Activated gamma-delta T cell (primary cell): ENCODE data around the gene DLX1.
A peak's percentile ranks its signal among the peaks of the same experiment; 100 is the strongest.
"Not testable (repeated sequence)": the region's sequence is repeated elsewhere in the genome, so short reads cannot be mapped to it uniquely, and the experiment has no call there.

ENCODE experiments used
- DNase-seq: peaks from one replicate; lab custom pipeline; 2025; lab: John Stamatoyannopoulos, UW

Gene DLX1

DNA sequence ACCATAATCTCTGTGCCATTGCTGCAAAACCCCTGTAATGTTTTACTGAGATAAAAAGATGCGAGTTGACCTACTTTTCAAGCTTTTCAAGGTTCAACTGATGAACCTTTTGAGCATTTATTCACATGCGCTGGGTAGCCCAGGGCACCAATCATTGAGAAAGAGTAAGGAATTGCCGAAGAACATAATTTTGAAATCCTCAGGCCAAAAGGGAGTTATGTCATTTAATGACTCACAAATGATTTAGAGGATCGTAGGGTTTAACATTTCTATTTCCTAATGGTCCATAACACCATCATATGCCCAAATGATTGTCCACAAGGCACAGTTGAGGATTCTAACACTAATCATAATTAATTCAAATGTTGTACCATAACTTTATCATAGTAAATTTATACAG is 20.2 kb upstream of the DLX1 start:
- DNase-seq, result no peak

DNA sequence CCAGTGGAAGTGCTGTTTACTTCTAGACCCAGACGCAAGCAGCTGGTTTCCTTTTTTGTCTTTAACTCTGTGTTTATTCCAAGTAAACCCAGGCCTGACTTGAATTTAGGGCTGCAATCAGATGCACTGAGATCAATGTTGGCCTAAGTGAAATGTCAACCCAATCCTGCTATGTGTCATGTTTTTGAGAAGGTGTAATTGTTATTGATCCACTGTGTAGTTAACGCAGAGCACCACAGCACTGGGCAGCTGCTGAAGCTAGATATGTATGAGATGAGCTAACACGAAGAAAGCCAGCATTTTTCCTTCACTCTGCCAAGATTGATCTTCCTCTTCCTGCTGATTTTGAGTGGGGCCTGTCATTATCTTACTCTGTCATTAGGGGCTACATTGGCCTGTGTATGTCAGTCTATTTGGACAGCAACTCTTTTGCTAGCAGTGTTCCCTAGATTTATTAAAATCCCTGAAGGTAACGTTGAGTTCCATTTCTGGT is 18.9 kb upstream of the DLX1 start:
- DNase-seq, result no peak

DNA sequence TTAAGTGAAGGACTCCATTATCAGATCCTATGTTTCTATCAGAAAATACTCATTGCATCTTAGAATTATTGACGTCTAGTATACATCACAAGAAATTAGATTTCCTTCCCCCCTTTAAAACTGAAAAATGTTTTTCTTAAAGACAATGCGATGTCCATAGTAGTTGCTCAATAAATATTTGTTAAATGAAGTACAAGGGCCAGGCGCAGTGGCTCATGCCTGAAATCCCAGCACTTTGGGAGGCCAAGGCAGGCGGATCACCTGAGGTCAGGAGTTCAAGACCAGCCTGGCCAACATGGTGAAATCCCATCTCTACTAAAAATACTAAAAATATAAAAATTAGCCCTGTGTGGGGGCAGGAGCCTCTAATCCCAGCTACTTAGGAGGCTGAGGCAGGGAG is 17.4 kb upstream of the DLX1 start:
- DNase-seq, result not testable (repeated sequence)

DNA sequence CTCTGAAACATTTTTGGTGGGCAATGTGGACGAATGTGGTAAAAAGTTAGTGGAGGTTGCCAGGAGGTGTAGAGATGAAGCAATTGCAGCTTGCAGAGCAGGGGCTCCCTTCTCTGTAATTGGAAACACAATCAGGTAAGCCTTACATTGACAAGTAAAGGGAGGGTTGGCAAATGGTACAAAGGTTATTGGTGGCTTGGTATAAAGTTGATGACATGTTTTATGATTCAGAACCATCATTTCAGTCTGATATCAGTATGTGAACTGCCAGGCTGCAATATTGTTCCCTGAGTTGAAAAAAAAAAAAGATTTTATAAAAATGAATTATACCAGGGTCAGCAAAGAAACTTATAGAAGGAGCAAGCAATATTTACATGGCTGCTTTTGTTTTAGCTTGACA is 14.4 kb upstream of the DLX1 start:
- DNase-seq, result no peak

DNA sequence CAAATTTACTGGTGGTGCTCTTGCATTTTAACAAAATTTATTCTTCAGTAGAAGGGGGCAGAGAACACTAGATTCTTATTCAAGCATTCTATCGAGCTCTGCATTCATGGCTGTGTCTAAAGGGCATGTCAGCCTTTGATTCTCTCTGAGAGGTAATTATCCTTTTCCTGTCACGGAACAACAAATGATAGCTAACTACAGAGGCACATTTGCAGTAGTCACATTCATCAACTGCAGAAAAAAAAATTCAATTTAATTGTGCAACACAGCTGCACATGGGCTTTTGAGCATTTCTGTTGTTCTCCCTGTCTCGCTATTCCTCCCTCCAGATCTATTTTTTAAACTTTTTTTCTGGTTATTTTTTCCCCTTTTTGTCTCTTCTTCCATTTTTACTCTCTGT is 13.0 kb upstream of the DLX1 start:
- no peak for DNase-seq

DNA sequence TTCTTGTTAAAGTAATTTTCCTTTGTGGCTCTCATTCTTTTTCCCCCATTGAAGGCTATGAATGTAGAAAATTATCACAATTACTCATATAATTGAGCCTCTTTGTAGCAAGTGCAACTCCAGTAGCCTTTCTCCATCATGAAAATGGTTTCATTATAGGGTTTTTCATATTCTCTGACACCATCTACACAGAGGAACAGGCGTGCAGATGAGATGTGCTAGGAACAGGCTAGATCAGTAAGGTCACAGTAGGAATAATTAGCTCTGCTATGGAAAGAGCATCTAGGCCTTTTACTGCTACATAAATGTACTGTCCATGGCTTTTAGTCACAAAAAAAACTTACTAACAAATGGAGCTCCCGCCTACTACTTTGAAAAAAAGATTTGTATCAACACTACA is 12.6 kb upstream of the DLX1 start:
- DNase-seq, result no peak

DNA sequence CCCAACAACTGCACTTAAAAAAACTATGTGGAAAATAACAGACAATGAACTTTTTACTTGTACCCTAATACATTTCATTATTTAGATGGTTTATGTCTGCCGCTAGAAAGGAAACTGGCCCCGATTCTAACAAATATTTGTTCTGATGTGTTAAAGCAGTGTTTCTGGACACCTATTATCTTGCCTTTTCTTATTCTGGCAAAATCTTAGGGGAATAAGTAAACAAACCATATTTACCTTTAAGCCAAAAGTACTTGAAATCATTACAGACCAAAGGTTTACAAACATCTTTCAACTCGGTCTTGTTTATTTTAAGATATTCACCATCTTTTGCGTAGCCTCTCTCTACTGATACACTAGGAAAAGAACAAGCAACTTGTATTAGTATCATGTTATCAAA is 11.8 kb upstream of the DLX1 start:
- DNase-seq, result no peak

DNA sequence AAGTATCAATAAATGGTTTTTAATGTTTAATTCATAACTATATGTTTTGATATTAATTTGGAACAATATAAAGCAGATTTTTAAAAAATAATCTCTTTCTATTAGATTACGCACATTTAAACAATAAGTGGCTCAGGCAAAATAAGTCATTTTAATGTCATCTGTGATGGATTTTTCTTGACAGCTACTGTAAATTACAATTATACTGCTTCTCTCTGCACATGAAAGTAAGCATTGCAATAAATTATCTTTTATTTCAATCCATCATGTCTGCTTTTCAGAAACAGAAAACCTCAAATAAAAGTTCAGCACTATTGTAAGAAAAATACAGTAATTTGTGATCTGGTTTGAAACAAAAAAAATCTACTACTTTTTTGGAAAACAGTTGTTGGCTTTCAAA is 11.1 kb upstream of the DLX1 start:
- no peak for DNase-seq

DNA sequence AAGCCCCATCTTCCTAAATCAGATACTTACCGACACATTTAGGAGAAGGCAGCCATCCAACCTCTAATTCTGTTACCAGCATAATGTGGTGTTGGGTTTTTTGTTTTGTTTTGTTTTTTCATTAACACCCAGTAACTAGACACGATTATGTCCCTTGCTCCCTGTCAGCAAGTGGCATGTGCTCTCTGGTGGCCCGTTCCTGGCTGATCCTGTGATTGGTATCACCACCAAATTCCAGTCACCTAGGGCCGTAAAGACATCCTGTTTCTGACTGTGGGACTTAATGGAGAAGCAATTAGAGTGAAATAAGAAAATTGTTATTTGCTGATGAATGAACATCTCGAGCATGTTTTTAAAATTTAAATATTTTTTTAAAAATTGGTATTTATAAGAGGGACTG is 5.9 kb upstream of the DLX1 start:
- DNase-seq, result no peak

DNA sequence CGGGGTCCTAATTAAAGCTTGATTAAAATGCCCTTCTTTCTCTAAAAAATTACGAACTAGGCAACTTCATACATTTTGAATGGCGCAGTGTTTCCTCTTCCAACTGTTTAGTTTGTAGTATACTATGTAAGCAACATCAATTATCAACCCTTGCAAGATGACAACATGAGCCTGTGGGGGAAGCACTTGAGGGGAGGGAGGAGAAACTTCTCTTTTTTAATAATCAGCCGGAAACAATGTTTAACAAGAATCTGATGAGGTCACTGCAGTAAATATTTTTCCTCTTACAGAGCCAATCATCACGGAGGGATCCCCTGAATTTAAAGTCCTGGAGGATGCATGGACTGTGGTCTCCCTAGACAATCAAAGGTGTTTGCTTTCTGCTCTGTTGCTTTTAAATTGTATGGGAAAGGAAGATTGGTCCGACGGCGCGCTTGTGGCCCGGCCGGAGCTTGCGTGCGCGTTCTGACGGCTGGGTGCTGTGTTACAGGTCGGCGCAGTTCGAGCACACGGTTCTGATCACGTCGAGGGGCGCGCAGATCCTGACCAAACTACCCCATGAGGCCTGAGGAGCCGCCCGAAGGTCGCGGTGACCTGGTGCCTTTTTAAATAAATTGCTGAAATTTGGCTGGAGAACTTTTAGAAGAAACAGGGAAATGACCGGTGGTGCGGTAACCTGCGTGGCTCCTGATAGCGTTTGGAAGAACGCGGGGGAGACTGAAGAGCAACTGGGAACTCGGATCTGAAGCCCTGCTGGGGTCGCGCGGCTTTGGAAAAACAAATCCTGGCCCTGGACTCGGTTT is 5.3 kb upstream of the DLX1 start:
- no peak for DNase-seq

DNA sequence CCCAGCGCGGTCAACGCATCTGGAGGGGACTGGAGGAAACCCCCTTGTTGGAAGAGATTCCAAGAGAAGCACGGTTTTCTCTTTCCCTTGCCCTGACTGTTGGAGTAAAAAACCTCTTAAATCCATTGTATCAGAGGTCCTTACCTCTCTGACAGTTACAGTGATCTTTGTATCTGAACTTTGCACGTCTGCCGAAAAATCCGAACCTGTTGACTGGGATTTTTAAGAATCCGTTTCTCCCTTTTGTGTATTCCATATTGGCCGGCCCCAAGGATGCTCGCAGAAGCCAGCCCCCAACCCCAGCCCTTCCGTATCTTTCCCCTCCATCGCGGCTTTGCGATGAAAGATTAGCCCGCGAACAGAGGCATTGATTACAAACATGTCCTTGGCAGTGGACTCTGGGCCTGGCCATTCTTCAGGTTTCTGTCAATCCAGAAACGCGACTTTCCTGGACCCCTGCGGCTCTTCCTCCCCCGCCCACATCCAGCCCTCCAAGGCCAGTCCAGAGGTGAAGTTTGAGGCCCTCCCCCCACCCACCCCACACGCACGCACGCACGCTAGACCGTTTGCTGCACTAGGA is 4.6 kb upstream of the DLX1 start:
- no peak for DNase-seq

DNA sequence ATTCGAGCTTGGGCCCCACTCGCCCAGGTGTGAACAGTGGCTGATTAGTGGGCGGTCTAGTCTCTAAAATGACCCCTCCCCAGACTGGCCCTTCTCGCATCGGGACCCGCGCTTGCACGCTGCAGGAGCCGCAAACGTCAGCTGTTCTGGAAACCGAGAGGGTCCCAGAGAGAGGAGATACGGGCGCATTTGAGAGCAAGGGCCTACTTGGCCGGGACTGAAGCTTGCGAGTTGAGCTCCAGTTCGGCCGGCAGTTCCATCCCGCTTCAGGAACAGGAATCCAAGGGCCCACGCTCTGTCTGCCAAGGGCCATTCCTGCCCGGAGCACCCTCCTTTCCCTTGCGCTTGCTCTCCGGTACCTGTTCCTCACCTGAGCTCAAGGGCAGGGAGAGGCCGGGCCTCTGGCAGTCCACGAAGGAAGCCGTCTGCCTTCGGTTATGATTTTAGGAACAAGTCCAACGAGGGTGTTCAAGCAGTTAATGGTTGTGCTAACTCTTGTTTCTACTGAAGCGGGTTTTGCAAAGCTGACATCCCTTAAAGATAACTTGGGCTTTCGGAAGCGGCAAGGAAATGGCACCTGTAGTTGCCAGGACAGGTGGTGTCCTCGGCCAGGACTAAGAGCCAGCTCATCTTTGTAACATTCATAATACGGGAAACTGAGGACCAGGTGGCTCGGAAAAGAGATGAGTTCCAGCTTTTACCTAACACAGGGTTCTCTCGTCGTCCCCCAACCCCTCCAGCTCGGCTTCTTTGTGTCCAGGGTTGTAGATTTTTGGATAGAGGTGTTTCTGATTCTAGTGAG is 3.9 kb upstream of the DLX1 start:
- DNase-seq, result no peak

DNA sequence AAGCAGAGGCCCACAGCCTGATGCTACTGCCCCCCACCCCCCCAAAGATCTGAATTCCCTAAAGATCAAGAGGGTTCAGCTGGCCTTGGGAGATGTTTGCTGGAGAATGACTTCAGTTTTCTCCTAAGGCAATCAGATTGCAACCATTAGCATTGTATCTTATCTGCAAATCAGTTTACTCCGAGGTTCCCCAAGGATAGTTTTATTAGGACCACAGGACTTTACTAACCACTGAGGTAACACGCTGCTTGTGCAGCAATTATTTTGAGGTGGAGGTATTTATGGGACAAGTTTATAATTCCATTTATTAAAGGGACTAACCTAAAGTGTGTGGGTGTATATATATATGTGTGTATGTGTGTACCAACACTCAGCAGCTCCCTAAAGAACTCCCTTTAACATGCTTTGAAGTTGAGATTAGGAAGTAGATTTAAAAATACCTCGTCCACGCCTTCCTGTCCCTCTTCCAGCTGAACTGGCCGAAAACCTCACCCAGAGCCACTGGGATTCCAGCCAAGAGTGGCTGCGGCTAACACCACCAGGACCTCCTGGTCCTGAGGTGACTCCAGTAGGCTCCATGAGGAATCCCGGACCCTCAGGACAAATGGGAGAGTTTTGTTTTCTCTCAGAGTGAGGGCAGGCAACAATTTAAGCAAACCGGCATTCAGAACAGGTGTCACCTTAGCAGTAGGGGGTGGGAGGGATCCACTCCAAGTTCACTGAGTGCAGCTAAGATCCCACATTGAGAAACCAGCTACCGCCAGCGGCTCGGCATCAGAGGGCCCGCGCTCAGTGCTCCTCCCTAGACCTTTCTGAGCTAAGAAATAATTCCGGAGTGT is 3.0 kb upstream of the DLX1 start:
- no peak for DNase-seq

DNA sequence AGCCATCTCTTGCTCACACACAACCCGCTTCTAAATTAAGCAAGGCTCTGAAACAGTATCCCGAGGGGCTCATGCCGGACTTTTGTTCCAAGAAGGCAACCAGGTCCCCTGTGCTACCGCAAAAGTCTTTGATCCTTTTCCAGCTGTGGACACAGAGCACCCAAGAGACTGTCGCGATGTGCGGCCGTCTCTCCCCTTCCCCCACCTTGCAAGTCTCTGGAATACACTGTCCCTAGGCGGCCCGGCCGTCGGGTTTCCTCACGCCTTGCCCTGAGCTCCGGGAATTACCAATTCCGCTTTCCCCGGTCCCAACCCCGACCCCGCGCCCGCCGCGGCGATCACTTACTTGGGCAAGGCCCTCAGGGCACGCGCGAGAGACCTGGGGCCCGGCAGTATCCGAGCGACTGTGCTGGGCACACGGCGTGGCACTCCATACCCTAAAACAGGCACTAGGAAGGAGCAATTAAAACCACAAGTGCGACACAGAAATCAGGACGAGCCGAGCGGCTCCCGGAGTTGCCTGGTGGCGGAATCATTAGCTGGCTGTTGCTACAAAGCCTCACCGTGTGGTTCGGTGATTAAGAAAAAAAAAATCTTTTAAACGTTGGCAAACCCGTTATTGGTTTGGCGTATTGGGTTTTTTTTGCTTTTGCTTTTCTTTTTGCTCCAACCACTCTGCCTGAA is 2.2 kb upstream of the DLX1 start:
- DNase-seq, result no peak

DNA sequence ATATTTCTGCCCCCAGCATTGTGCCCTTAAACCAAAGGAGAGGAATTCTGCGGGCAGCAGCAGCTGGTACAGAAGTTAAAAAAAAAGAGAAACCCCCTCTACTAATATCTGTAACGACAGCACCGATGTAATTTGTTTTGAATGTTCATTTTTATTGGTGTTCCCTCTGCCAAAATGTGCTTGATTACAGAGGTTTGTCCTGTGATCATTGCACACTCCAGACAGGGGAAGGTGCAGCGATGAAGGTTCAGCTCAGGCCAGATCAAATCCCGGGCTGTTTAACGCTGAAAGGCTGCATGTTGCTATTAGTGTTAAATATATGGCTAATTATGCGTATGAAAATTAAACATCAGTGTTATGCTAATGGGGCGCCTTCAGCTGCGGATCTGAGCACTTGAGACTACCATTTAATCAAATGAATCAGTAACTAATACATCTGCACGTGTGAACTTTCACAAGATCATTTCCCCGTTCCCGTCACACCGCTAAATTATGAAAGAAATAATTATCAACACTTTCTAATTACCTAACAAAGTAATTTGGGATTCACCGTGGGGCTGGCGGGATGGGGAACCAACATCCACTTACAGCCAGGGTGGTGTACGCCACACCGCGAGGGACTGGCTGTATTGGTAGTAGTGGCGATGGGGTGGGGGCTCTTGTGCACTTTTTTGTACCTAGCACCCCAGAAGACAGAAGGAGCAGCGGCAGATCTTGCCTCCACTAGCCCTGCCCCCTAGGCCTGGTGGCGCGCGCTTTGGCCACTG is 1.5 kb upstream of the DLX1 start:
- no peak for DNase-seq

DNA sequence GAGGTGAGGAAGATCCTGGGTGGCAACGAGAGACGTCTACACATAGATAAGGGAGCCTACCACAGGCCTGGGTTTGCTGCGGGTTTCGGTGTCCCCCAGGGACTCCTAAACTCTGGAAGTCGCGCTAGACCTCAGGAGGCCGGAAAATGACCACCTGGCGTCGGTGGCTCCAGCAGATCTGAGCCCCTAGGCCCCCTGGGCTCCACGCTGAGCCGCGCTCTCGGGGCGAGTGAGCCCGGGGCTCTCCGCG is 987 bp upstream of the DLX1 start:
- DNase-seq, result no peak

DNA sequence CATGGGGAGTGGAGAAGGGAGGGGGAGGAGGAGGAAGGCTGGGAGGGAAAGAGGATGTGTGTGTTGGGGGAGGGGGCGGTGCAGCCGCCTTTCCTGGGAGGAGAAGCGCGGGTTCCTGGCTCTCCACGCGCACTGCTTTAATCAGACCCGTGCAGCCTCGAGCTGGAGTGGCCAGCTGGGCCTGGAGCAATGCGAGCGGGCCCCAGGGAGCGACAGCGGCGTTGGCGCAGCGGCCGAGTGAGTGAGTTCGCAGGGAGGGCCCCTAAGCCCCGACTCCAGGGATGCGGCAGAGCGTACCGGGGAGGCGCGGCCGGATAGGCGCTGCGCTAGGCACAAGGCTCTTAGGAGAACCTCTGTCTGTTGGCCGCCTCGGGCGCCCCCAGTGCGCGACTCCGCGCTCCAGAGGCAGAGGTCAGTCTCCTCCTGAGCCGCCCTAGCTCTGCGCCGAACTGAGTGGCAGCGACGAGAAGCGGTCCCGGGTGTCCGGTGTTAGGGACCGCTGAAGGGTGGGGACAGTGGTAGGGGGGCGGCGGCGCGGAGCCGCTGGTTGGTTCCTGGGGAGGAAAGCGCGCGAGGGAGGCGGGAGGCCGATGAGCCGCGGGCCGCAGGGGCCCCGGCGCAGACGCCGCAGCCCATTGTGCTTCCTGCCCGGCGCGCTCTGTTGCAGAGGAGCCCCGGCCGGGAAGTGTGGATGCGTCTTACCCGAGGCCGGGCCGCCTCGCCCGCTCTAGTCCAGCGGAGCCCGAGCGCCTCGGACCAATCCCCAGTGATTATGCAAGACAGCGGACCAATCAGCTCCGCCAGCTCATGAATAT is 455 bp upstream of the DLX1 start:
- DNase-seq, result peak; percentile 27

DNA sequence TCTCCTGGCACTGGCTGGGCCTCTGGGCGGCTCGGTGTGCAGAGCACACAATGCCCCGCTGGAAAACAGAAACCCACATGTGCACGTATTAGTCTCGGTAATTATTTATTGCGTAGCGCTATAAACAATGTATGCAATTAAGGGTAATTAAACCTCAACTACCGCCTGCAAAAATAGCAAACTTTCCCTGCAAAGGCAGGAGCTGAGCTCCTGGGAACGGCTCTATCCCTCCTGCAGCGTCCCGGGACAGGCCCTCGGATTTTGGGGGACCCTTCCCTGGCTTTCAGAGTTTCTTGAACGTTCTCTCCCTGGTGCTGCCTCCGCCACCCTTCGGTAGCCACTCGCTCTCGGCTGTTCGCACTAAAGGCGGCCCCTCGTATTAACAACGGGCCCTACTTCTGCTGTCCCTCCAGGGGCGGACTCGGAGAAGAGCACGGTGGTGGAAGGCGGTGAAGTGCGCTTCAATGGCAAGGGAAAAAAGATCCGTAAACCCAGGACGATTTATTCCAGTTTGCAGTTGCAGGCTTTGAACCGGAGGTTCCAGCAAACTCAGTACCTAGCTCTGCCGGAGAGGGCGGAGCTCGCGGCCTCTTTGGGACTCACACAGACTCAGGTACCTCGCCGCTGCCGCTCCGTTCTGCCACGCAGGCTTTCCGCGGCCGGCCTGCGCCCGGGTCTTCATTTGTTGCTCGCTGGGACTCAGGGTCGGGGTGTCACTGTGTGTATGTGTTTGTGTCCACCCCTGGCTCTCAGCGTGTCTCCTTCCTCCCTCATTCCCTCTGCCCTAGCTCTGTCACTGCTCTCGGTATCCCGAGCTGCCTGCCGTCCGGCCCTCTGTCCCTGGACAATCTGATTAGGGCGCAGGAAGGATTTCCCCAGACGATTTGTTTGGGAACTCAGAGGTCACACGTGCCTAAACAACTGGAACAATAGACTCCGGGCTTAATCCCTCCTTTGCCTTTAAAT is 1.2 kb downstream of the DLX1 start:
- DNase-seq, result peak; percentile 22

DNA sequence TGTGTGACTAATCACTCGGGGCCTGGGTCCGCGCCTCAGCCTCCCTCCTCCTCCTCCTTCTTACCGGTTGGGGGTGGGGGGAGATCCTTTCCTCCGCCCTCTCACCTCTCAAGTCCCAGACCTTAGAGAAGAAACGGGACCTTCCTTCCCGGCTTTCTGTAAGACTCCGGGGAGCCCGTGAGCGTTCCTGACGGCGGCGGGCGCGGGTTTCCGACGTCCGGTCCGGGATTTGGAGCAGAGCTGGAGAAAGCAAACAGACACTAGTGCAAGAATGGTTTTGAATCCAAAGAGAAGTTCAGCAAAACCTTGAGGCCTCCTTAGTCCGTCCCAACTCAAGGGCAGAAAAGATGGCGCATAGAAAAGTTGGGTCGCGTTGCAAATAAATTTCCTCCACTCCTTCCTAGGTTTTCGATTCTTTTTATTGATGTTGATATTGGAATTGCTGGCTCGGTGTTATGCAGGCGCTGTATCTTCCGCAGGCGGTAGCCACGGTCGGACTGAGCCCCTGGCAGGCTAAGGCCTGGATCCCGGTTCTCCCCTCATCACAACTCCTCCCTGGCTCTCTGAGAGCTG is 2.0 kb downstream of the DLX1 start:
- DNase-seq, result no peak
